ENCODE results near the gene UVRAG.

The UVRAG gene

DNA sequence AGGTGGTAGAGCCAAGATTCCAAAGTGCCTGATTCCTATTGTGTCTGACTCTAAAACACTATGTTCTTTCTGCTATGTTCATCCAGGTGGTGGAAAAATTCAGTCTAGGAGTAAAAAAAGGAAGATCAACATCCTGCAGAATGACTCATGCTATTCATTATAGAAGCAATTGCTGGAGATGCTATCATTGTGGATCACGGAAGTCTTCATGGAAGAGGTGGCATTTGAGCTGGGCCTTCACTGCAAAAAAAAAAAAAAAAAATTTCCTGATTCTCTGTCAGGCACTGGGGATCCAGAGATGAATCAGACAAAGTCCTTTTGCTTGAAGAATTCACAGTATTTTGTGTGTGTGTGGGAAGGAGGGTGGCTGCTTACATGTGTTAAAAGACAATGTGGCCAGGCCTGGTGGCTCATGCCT, 1.4 kb upstream of the UVRAG start:
- H2AFZ ChIP-seq (ENCODE audit: low read depth, low read length): no peak overlapping the region
- H3K4me2 ChIP-seq (ENCODE audit: low read length): peak overlapping the region; percentile 93
- H3K9me3 ChIP-seq (ENCODE audit: insufficient read depth, low read length): no peaks in the 10 kb centered on the region
- peaks cover 61% of the 10 kb centered on the region for H3K79me2 ChIP-seq (ENCODE audit: low read length)
- no peaks in the 10 kb centered on the region for H3K27me3 ChIP-seq (ENCODE audit: low read depth, low read length)
- TF ChIP-seq, protein P1, sequence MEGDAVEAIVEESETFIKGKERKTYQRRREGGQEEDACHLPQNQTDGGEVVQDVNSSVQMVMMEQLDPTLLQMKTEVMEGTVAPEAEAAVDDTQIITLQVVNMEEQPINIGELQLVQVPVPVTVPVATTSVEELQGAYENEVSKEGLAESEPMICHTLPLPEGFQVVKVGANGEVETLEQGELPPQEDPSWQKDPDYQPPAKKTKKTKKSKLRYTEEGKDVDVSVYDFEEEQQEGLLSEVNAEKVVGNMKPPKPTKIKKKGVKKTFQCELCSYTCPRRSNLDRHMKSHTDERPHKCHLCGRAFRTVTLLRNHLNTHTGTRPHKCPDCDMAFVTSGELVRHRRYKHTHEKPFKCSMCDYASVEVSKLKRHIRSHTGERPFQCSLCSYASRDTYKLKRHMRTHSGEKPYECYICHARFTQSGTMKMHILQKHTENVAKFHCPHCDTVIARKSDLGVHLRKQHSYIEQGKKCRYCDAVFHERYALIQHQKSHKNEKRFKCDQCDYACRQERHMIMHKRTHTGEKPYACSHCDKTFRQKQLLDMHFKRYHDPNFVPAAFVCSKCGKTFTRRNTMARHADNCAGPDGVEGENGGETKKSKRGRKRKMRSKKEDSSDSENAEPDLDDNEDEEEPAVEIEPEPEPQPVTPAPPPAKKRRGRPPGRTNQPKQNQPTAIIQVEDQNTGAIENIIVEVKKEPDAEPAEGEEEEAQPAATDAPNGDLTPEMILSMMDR (IDR thresholded peaks at IDR 0.05; ENCODE audit: low read depth, low read length): no peak
- no peak for TF ChIP-seq EZH2phosphoT487 (IDR thresholded peaks at IDR 0.05; ENCODE audit: low read depth)
- H3K9ac ChIP-seq (ENCODE audit: low read length): peak overlapping the region; percentile 99
- H3K4me3 ChIP-seq (ENCODE audit: low read length): peak overlapping the region; percentile 95
- peaks cover 11% of the 10 kb centered on the region for H3K36me3 ChIP-seq (replicated peaks; ENCODE audit: low read depth, low read length)
- peak overlapping the region; percentile 94 for H3K27ac ChIP-seq (ENCODE audit: low read length)
- H4K20me1 ChIP-seq (ENCODE audit: insufficient read depth, low read length): peaks cover 22% of the 10 kb centered on the region; the same call in 1 of the 2 replicates
- peaks cover 73% of the 10 kb centered on the region for H3K4me1 ChIP-seq (ENCODE audit: low read length)

DNA sequence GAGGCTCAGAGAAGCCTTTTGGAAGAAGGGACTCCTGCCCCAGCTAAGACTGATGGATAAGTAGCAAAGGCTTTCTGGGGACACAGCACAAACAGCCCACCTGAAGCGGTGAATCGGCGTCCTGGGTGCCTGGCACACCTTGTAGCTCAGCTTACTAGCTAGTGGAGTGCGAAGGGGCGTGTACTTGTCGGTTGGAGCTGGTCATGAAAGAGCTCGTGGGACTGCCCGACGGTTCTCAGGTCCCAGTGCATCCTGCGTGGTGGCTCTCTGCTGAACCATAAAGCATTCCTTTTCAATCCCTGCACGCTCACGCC, 690 bp upstream of the UVRAG start:
- peak overlapping the region; percentile 94 for H3K27ac ChIP-seq (ENCODE audit: low read length)
- H3K4me1 ChIP-seq (ENCODE audit: low read length): peaks cover 72% of the 10 kb centered on the region
- peaks cover 11% of the 10 kb centered on the region for H3K36me3 ChIP-seq (replicated peaks; ENCODE audit: low read depth, low read length)
- H3K9me3 ChIP-seq (ENCODE audit: insufficient read depth, low read length): no peaks in the 10 kb centered on the region
- peaks cover 28% of the 10 kb centered on the region; the same call in 1 of the 2 replicates for H4K20me1 ChIP-seq (ENCODE audit: insufficient read depth, low read length)
- peaks cover 68% of the 10 kb centered on the region for H3K79me2 ChIP-seq (ENCODE audit: low read length)
- peak overlapping the region; percentile 93 for H3K4me2 ChIP-seq (ENCODE audit: low read length)
- TF ChIP-seq, protein P1 (IDR thresholded peaks at IDR 0.05; ENCODE audit: low read depth, low read length): no peak
- no peak for TF ChIP-seq EZH2phosphoT487 (IDR thresholded peaks at IDR 0.05; ENCODE audit: low read depth)
- H3K27me3 ChIP-seq (ENCODE audit: low read depth, low read length): no peaks in the 10 kb centered on the region
- H2AFZ ChIP-seq (ENCODE audit: low read depth, low read length): peak overlapping the region; percentile 56; the same call in 1 of the 2 replicates
- peak overlapping the region; percentile 99 for H3K9ac ChIP-seq (ENCODE audit: low read length)
- H3K4me3 ChIP-seq (ENCODE audit: low read length): peak overlapping the region; percentile 95

DNA sequence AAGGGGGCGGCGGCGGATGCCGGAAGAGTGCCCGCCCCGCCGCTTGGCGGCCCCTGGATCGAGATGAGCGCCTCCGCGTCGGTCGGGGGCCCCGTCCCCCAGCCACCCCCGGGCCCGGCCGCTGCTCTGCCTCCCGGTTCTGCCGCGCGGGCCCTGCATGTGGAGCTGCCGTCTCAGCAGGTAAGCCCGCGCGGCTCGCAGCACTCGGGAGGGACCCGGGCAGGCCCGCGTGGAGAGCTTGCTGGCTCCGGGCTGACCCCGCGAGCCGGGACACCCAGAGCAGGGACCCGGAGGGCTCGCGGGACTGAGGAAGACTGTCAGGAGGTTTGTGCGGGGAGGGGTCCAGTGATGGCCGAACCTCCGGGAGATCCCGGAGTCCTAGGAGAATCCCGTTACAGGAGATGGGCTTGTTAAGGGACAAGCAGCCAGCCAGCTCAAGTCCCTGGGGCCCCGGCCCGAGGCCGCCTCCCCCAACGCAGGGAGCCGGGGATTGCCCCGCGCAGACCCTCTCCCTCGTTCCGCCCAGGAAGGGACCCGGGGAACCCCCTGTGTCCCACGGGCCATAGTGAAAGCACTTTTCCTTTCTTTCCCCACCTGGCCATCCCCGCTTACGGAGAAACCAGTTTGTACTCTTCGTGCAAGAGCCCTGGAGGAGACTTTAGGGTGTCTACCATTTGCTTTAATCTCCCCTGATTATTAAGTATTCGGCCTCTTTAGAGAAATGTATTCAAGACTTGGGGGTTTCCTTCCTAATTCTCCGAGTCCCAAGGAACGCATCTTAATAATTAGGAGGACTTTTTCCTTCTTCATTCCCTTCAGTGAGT, 547 bp downstream of the UVRAG start:
- Histone ChIP-seq H4K20me1 (ENCODE audit: insufficient read depth, low read length) (peaks cover 28% of the 10 kb centered on the region; the same call in 1 of the 2 replicates), H3K4me1 (ENCODE audit: low read length) (peaks cover 59% of the 10 kb centered on the region), H3K9me3 (ENCODE audit: insufficient read depth, low read length) (no peaks in the 10 kb centered on the region), H3K4me2 (ENCODE audit: low read length) (peak overlapping the region; percentile 97), H3K9ac (ENCODE audit: low read length) (peak overlapping the region; percentile 99), H3K79me2 (ENCODE audit: low read length) (peaks cover 76% of the 10 kb centered on the region), H3K36me3 (replicated peaks; ENCODE audit: low read depth, low read length) (peaks cover 11% of the 10 kb centered on the region), H3K27ac (ENCODE audit: low read length) (peak overlapping the region; percentile 94), H2AFZ (ENCODE audit: low read depth, low read length) (no peak overlapping the region; the same call in 1 of the 2 replicates), H3K4me3 (ENCODE audit: low read length) (peak overlapping the region; percentile 95), H3K27me3 (ENCODE audit: low read depth, low read length) (no peaks in the 10 kb centered on the region)
- TF ChIP-seq EZH2phosphoT487 (IDR thresholded peaks at IDR 0.05; ENCODE audit: low read depth): no peak
- TF ChIP-seq, protein P1 (IDR thresholded peaks at IDR 0.05; ENCODE audit: low read depth, low read length): no peak

DNA sequence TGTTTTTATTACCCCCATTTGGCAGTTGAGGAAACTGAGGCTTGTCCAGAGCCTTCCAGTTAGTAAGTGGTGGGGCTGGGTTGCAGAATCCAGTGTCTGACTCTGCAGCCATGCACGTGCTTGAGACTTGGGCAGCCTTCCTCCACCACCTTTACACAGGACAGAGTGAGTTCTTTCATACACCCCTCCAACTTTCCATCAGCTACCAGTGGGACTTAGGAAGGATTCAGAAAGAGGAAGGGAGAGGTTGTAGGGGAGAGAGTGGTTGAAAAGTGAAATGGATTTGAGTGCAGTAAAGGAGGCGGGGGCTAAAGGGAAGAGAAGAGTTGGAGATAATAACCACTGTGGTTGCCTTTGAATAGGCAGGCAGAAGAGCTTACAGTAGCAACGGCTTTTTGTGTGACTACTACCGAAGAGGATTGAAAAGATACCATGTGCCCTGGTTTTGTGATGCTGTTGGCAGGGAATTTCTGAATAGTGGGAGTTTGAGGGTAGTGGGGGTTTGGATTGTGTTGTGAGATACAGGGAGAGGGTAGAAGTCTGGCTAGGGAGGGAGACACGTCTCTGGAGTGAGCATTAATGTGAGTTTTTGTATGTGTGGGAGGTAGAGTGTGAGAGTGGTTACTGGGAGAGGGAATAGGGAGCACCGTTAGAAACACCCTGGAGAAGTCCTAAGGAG, 1.7 kb downstream of the UVRAG start:
- Histone ChIP-seq H3K36me3 (replicated peaks; ENCODE audit: low read depth, low read length) (peaks cover 19% of the 10 kb centered on the region), H3K9me3 (ENCODE audit: insufficient read depth, low read length) (no peaks in the 10 kb centered on the region), H3K4me2 (ENCODE audit: low read length) (peak overlapping the region; percentile 97), H3K27ac (ENCODE audit: low read length) (peak overlapping the region; percentile 94), H3K27me3 (ENCODE audit: low read depth, low read length) (no peaks in the 10 kb centered on the region), H2AFZ (ENCODE audit: low read depth, low read length) (no peak overlapping the region), H4K20me1 (ENCODE audit: insufficient read depth, low read length) (peaks cover 40% of the 10 kb centered on the region), H3K4me1 (ENCODE audit: low read length) (peaks cover 55% of the 10 kb centered on the region), H3K4me3 (ENCODE audit: low read length) (peak overlapping the region; percentile 95), H3K79me2 (ENCODE audit: low read length) (peaks cover 81% of the 10 kb centered on the region), H3K9ac (ENCODE audit: low read length) (peak overlapping the region; percentile 99)
- TF ChIP-seq EZH2phosphoT487 (IDR thresholded peaks at IDR 0.05; ENCODE audit: low read depth): no peak
- TF ChIP-seq, protein P1 (IDR thresholded peaks at IDR 0.05; ENCODE audit: low read depth, low read length): no peak

Data from OCI-LY3 (cell line).